Ureter (tissue), 1 donor: ENCODE measurements around the gene SYPL2. TPM values are rescaled to one million over a fixed set of nuclear protein-coding genes. Genes with fewer than 3 reads are reported as not detected.
A peak's percentile ranks its signal among the peaks of the same experiment; 100 is the strongest.
"Not testable (repeated sequence)": the region's sequence is repeated elsewhere in the genome, so short reads cannot be mapped to it uniquely, and the experiment has no call there.

Source experiments
- DNase-seq: peaks from one replicate; pipeline ENCODE4 v3.0.0-alpha.2; 2020; ENCODE audit warnings: low spot score
- total RNA-seq: library from RNA; stranded (reverse); gene quantifications from one replicate; pipeline ENCODE4 v1.2.4, GENCODE V29; 2023
- donor health status: DM: yes; HTN: yes; CAD: no.

SYPL2 gene
- total RNA-seq, 1 donor from 2014 or later, result 2.0 TPM

- DNase-seq, result no peak
Measured at GRCh38 chr1:109470245-109470644, 3.9 kb downstream of the SYPL2 start.

- no peak for DNase-seq
Measured at GRCh38 chr1:109472779-109473178, 6.4 kb downstream of the SYPL2 start.

GRCh38 chr1:109473284-109474057 lies 7.1 kb downstream of the SYPL2 start:
- DNase-seq, result not testable (repeated sequence)

GRCh38 chr1:109474697-109475096 lies 8.4 kb downstream of the SYPL2 start:
- DNase-seq, result no peak

GRCh38 chr1:109475261-109475660 lies 8.9 kb downstream of the SYPL2 start:
- no peak for DNase-seq

- no peak for DNase-seq
Measured at GRCh38 chr1:109476825-109477224, 10.5 kb downstream of the SYPL2 start.

- no peak for DNase-seq
Measured at GRCh38 chr1:109477821-109478220, 11.5 kb downstream of the SYPL2 start.

GRCh38 chr1:109478806-109479205 lies 12.5 kb downstream of the SYPL2 start:
- no peak for DNase-seq

- no peak for DNase-seq
Measured at GRCh38 chr1:109479311-109479710, 13.0 kb downstream of the SYPL2 start.

GRCh38 chr1:109479901-109480300 lies 13.6 kb downstream of the SYPL2 start:
- no peak for DNase-seq

GRCh38 chr1:109481646-109482045 lies 15.3 kb downstream of the SYPL2 start:
- no peak for DNase-seq

GRCh38 chr1:109482242-109482641 lies 15.9 kb downstream of the SYPL2 start:
- no peak for DNase-seq

- DNase-seq, result no peak
Measured at GRCh38 chr1:109482791-109483671, 16.7 kb downstream of the SYPL2 start.

GRCh38 chr1:109483672-109484518 lies 17.5 kb downstream of the SYPL2 start, which contains the start of gene ATXN7L2:
TSS of gene ATXN7L2 (plus strand) at chr1:109483905. CDS start at chr1:109483954, 49 bp downstream.
- peak; percentile 94 for DNase-seq

- no peak for DNase-seq
Measured at GRCh38 chr1:109484519-109484975, 18.2 kb downstream of the SYPL2 start.

- DNase-seq, result no peak
Measured at GRCh38 chr1:109485001-109485400, 18.7 kb downstream of the SYPL2 start.

- no peak for DNase-seq
Measured at GRCh38 chr1:109487261-109487660, 20.9 kb downstream of the SYPL2 start.

- DNase-seq, result no peak
Measured at GRCh38 chr1:109488201-109488600, 21.9 kb downstream of the SYPL2 start.

GRCh38 chr1:109488696-109489095 lies 22.4 kb downstream of the SYPL2 start:
- no peak for DNase-seq

GRCh38 chr1:109490029-109490933 lies 23.9 kb downstream of the SYPL2 start:
- DNase-seq, result peak; percentile 77

- no peak for DNase-seq
Measured at GRCh38 chr1:109490934-109491302, 24.6 kb downstream of the SYPL2 start.
